HG03354 (cell line): ENCODE data around the gene CEP85L.
A peak's percentile ranks its signal among the peaks of the same experiment; 100 is the strongest.

Experiments
- ATAC-seq: cut with Tn5 transposase; IDR thresholded peaks from one replicate; pipeline ENCODE4 v1.9.1; 2021; ENCODE audit warnings: mild to moderate bottlenecking; ENCODE audit not compliant: unreplicated experiment, poor library complexity, severe bottlenecking

CEP85L gene

GRCh38 chr6:118551063-118552053 lies 100.0 kb downstream of the CEP85L start:
- ATAC-seq, result peak; percentile 97

- ATAC-seq, result no peak
Observed at GRCh38 chr6:118548613-118549012, 102.8 kb downstream of the CEP85L start.

- ATAC-seq, result no peak
Observed at GRCh38 chr6:118548136-118548535, 103.3 kb downstream of the CEP85L start, which contains the start of gene PLN. TSS of gene PLN (plus strand) at chr6:118548296. CDS start at chr6:118558922, 10,626 bp downstream.

GRCh38 chr6:118546880-118547218 lies 104.5 kb downstream of the CEP85L start:
- ATAC-seq, result no peak

GRCh38 chr6:118546164-118546879 lies 105.1 kb downstream of the CEP85L start:
- ATAC-seq, result no peak

- no peak for ATAC-seq
Observed at GRCh38 chr6:118544105-118544504, 107.3 kb downstream of the CEP85L start.

- ATAC-seq, result no peak
Observed at GRCh38 chr6:118542184-118542952, 109.0 kb downstream of the CEP85L start.

- ATAC-seq, result no peak
Observed at GRCh38 chr6:118537574-118537973, 113.8 kb downstream of the CEP85L start.

GRCh38 chr6:118536478-118536877 lies 114.9 kb downstream of the CEP85L start:
- no peak for ATAC-seq

- no peak for ATAC-seq
Observed at GRCh38 chr6:118535176-118535844, 116.1 kb downstream of the CEP85L start.

GRCh38 chr6:118530942-118531341 lies 120.4 kb downstream of the CEP85L start:
- no peak for ATAC-seq

- ATAC-seq, result no peak
Observed at GRCh38 chr6:118529756-118530155, 121.6 kb downstream of the CEP85L start.

GRCh38 chr6:118528129-118528528 lies 123.3 kb downstream of the CEP85L start:
- ATAC-seq, result no peak

- ATAC-seq, result no peak
Observed at GRCh38 chr6:118525913-118526780, 125.2 kb downstream of the CEP85L start.

GRCh38 chr6:118524686-118525085 lies 126.7 kb downstream of the CEP85L start:
- no peak for ATAC-seq

GRCh38 chr6:118523216-118523615 lies 128.2 kb downstream of the CEP85L start:
- no peak for ATAC-seq

- ATAC-seq, result no peak
Observed at GRCh38 chr6:118522422-118522821, 129.0 kb downstream of the CEP85L start.

GRCh38 chr6:118514689-118515088 lies 136.7 kb downstream of the CEP85L start:
- ATAC-seq, result no peak
